ENCODE measurements around the gene ZSCAN22.

ZSCAN22 gene

DNA sequence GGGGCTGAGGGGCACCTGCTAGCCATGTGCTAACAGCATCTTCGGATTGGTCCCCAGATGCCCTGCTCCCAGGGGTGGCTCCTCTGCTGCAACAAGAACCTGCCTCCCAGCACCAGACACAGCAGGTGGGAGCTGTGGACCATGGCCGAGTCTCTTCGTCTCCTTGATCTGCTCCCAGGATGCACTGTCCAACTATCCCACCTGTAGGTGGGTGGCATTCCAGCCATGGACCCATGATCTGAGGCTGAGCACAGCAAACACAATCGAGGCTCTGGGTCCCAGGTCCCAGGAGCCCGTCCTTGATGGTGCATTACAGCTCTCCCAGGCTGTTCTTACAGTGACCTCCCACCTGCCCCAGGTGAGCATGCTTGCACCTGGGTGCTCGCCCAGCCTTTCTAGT, 52.5 kb downstream of the ZSCAN22 start:
- DNase-seq: no peak

DNA sequence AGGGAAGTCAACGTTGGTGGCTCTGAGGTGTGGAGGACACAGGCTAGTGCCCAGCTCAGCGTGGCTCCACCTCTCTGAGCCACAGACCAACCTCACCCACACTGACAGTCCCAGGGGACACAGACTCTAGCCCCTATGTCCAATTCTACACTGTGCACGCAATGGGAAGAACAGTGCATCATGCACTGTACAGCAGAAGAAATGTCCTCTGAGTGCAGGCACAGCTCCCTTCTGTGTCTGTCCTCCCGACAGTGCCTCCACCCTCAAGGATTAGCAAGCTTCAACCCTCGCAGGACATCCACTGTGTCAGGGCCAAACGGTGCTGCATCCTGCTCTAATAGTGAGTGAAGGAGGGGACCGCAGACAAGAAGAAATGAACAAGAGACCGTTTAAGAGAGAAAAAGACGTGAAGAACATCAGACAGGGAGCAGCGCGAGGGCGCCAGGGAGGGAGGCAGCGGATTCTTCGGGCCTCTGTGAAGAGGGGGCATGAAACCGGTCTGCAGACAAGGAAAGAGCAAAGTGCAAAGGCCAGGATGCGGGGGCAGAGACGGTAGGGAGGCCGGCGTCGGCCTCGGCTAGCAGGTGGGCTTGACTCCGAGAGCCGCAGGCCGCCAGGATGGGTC, 53.4 kb downstream of the ZSCAN22 start:
- DNase-seq: no peak

DNA sequence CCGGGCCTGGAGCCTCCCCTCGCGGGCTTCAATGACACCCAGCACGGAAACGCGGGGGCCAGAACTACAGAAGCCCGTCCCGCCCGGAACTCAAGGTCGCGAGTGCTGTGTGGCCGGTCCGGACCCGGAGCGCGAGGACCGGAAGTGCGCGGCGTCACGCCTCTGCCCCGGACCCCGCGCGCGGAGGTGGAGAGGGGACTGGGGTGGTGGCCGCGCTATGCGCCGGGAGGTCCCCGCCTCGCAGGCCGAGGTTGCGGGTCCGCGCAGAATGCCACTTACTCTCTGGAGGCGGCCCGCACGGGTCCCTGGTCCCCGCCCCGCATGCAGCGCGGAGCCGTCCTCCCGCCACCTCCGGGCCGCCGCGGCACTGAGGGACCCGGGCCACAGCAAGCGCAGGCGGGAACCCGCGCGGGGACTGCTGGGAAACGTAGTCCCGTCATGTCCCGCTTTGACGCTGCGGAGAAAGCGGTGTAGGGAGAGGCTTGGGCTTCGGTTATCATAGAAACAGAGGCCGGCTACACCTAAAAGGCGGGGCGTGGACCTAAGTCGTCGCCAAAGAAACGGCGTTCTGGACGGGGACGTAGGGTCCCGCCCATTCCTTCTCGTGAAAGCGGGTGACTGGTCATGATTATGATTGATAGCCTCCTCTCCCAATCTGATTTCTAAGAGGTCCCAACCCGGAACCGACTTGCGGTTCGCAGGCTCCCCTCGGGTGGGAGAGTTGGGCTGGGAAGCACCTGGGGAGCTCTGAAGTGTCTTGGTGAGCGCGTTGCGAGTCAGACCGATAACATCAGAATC, 54.1 kb downstream of the ZSCAN22 start, which contains the start of gene ZNF837:
Gene ZNF837, minus strand, starts transcription at position 369 of the 798 bp plus-strand sequence. CDS start 11,698 bp downstream, outside the sequence.
- peak; percentile 96 for DNase-seq

DNA sequence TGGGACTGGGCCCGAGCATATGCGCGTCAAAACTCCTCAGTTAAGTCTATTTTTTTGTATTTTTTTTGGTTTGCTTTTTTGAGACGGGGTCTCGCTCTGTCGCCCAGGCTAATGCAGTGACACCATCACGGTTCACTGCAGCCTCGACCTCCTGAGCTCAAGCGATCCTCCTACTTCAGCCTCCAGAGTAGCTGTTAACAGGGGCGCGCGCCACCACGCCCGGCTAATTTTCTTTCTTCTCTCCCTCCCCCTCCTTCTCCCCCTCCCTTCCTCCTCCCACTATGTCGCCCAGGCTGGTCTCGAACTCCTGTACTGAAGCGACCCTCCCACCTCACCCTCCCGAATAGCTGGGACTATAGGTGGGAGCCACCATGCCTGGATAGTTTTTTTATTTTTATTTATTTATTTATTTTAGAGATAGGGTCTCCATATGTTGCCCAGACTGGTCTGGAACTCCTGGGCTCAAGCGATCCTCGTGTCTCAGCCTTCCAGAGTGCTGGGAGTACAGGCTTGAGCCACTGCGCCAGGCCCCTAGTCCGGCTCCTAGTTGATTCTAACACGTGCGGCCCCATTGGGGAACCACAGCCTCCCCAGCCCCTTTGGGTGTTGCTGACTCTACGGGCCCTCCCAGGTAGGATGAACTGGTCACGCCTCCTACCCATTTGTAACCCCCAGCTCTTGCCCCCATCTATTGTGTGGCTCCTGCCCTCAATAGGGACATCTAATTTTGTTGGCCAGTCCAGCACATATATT, 54.8 kb downstream of the ZSCAN22 start:
- DNase-seq: no peak

DNA sequence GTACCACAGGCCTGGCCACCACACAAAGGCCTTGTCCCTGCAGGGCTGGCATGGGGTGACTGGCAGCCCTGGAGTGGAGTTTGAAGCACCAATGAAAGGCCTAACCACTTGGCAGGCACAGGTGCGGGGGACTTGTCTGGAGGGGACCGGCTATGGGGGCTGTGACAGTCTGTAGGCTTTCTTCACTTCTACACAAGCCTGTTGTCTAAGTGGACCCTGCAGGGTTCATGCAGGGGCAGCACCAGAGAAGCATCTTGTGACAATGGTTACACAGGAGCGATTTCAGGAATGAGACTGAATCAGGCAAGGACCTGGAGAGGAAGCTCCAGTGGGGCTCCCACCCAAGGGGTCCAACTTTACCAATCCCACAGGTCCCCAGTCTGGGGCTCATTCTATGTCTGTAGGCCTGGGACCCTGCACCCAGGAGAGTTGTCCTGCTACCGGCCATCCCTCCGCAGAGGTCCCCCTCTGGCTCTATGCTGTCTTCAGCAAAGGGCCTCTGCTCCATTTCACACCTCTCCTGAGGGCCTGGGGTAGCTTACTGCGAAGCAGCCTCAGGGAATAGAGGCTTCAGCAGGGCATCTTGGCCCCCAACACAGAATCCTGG, 56.3 kb downstream of the ZSCAN22 start:
- DNase-seq: no peak

GRCh38 chr19:58385313-58385890, 58.6 kb downstream of the ZSCAN22 start:
- no peak for DNase-seq

DNA sequence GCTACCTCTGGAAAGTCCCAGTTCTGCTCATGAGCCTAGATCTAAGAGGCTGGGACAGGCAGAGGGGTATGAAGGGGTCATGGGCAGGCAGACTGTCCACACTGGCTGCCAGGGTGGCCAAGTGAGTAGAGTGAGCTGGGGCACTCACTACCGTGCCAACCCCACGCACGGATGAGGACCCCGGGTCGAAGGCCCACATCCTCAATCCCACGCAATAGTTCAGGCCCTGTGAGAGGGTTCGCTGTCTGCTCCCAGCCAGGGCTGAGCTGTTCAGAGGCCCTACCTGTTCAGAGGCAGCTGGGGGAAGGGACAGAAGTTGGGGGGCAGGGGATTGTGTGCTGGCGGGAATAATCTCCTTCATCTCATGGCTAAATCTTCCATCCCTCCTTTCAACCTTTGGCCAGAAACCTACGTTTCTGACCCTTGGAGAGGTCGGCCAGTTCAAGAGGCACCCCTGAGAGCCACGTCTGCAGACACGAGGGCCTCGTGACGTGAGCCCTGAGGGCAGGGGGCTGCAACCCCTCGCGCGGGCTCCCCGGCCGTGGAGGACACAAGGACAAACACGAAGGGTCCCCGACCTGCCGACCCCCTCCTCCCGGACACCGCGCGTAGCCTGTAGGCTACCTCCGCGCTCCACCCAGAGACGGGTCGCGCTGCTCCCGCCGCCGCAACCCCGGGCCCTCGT, 59.2 kb downstream of the ZSCAN22 start:
- no peak for DNase-seq

DNA sequence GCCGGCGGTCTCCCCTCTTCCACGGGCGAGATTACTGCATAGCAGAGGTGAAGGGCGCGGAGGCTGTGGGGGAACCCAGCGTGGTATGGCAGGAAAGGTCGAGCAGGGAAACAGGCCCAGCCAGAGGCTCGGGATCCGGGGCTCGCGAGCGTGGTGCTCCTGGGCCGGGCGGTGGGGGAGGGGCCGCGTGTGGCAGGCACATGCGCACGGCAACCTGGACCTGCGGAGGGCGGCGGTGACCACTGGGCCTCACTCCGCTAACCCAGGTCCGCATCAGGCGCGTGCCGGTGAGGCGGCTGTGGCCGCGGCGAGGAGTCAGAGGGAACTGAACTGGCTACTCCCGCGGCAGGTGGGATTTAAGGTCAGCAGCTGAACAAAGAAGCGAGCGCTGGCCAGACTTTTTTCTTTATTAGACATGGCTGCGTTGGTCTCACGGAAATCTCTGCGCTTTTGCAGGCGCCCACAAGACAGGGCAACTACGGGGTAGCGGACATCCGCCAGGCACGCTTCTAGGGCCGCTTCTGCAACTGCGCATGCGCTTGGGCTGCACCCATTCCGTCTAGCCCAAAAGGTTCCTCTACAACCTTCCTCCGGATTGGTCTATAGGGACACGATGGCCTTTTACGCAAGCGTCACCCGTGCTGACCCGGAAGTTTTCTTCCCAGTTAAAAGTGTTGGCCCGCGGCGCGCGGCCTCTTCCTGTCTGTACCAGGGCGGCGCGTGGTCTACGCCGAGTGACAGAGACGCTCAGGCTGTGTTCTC, 60.0 kb downstream of the ZSCAN22 start, which contains the start of gene RPS5:
Gene RPS5, plus strand, starts transcription at position 694 of the 762 bp plus-strand sequence. CDS start 869 bp downstream, outside the sequence.
- peak; percentile 76 for DNase-seq

DNA sequence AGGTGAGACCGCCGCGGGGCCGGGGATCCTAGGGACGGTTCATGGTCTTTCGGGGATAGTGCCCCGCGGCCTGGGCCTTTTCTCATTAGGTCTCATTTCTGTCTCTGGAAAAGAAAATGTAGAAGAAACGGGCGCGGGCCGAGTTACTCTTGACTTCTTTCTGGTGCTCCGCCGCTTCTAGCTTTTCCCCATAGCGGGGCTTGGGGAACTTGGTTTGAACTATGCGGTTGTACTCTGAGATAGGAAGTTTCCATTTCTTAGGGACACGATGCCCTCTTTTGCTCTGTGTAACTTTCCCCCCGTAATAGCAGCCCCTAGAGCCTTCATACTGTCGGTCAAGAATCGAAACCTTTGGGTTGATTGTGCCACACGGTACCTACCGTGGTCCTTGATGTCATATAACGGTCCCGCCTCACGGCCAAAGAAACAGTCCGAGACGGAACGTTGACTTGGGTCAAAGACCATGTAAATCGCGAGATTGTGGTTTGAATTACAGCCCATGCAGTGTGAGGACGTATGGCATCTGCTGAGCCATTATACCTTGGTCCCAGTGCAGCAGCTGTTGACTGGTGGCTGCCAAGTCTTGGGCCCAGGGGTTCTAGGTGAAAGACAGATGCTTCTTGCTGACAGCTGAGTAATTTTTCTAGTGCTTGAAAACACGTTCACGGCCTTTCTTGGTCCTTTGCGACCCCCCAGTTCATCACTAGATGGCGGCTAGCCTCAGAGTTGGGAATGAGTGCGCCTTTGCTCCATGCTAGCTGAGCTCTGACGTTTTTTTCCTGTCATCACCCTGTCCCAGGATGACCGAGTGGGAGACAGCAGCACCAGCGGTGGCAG, 60.8 kb downstream of the ZSCAN22 start:
- DNase-seq: no peak

- DNase-seq: no peak
Observed at GRCh38 chr19:58388175-58388526, 61.4 kb downstream of the ZSCAN22 start.

Measured in GOT3 (cell line).